ENCODE measurements around the gene IL4R. TPM values are rescaled to one million over a fixed set of nuclear protein-coding genes. Genes with fewer than 3 reads are reported as not detected.
A peak's percentile ranks its signal among the peaks of the same experiment; 100 is the strongest.

IL4R gene
- total and polyA plus RNA-seq, 10 of the 15 experiments (the other 5 are each of a cell fraction or from before 2014, with no cell fraction given): 2.6 to 70.4 (median 36.6) TPM

DNA sequence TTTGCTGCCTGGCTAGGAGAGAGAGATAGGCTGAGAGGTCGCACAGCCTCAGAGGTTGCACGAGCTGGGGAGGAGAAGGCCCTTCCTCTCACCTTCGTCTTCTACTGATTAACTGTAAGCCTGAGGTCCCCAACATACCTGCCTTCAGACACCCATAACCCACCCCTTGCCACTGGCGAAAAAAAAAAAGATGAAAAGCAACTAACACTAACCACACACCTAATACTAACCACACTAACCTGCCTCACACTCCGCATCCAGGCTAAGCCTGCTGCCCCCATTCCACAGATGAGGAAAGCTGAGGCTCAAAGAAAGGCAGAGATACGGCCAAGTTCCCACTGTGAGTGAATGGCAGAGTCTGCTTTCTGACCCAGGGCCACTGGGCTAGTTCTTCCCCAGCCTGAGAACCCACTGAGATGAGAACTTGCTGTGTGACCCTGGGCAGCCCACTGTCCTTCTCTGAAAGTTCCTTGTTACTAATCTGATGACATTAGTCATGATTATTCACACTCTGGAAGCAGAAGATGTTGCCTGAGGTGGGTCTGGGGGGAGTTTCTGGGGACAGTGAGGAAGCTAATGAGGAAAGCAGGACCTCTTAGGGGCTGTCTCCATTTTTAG, 92.8 kb downstream of the IL4R start (continued):
- TF ChIP-seq NFYA (IDR thresholded peaks at IDR 0.05; ENCODE audit: borderline replicate concordance, low read depth, low read length) (no peak), NR2C1 (IDR thresholded peaks at IDR 0.05) (no peak), FOXM1 (IDR thresholded peaks at IDR 0.05; ENCODE audit: low read depth, low read length) (no peak), RAD21 (IDR thresholded peaks at IDR 0.05; ENCODE audit: insufficient read depth, low read depth, low read length) (no peak), POU2F2 (IDR thresholded peaks at IDR 0.05; ENCODE audit: borderline replicate concordance, low read depth, low read length) (0 out of 3 replicates have a peak, but pooled peaks have one; percentile 30), BACH1 (IDR thresholded peaks at IDR 0.05; ENCODE audit: borderline replicate concordance) (no peak), ZNF217 (IDR thresholded peaks at IDR 0.05) (peak; percentile 74), ZNF24 (IDR thresholded peaks at IDR 0.05) (peak; percentile 94), TAF1 (IDR thresholded peaks at IDR 0.05; ENCODE audit: borderline replicate concordance, low read depth, low read length) (no peak), SIN3A (IDR thresholded peaks at IDR 0.05; ENCODE audit: low read depth, low read length) (no peak), SMC3 (IDR thresholded peaks at IDR 0.05; ENCODE audit: borderline replicate concordance, low read length) (no peak), CHD1 (IDR thresholded peaks at IDR 0.05; ENCODE audit: low read depth, low read length) (no peak)
- TF ChIP-seq, protein P1, sequence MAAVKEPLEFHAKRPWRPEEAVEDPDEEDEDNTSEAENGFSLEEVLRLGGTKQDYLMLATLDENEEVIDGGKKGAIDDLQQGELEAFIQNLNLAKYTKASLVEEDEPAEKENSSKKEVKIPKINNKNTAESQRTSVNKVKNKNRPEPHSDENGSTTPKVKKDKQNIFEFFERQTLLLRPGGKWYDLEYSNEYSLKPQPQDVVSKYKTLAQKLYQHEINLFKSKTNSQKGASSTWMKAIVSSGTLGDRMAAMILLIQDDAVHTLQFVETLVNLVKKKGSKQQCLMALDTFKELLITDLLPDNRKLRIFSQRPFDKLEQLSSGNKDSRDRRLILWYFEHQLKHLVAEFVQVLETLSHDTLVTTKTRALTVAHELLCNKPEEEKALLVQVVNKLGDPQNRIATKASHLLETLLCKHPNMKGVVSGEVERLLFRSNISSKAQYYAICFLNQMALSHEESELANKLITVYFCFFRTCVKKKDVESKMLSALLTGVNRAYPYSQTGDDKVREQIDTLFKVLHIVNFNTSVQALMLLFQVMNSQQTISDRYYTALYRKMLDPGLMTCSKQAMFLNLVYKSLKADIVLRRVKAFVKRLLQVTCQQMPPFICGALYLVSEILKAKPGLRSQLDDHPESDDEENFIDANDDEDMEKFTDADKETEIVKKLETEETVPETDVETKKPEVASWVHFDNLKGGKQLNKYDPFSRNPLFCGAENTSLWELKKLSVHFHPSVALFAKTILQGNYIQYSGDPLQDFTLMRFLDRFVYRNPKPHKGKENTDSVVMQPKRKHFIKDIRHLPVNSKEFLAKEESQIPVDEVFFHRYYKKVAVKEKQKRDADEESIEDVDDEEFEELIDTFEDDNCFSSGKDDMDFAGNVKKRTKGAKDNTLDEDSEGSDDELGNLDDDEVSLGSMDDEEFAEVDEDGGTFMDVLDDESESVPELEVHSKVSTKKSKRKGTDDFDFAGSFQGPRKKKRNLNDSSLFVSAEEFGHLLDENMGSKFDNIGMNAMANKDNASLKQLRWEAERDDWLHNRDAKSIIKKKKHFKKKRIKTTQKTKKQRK (IDR thresholded peaks at IDR 0.05; ENCODE audit: low read depth, low read length): no peak
- TF ChIP-seq, protein P2, sequence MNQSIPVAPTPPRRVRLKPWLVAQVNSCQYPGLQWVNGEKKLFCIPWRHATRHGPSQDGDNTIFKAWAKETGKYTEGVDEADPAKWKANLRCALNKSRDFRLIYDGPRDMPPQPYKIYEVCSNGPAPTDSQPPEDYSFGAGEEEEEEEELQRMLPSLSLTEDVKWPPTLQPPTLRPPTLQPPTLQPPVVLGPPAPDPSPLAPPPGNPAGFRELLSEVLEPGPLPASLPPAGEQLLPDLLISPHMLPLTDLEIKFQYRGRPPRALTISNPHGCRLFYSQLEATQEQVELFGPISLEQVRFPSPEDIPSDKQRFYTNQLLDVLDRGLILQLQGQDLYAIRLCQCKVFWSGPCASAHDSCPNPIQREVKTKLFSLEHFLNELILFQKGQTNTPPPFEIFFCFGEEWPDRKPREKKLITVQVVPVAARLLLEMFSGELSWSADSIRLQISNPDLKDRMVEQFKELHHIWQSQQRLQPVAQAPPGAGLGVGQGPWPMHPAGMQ (IDR thresholded peaks at IDR 0.05; ENCODE audit: borderline replicate concordance): 0 out of 2 replicates have a peak, but pooled peaks have one; percentile 11
- TF ChIP-seq, protein P3, sequence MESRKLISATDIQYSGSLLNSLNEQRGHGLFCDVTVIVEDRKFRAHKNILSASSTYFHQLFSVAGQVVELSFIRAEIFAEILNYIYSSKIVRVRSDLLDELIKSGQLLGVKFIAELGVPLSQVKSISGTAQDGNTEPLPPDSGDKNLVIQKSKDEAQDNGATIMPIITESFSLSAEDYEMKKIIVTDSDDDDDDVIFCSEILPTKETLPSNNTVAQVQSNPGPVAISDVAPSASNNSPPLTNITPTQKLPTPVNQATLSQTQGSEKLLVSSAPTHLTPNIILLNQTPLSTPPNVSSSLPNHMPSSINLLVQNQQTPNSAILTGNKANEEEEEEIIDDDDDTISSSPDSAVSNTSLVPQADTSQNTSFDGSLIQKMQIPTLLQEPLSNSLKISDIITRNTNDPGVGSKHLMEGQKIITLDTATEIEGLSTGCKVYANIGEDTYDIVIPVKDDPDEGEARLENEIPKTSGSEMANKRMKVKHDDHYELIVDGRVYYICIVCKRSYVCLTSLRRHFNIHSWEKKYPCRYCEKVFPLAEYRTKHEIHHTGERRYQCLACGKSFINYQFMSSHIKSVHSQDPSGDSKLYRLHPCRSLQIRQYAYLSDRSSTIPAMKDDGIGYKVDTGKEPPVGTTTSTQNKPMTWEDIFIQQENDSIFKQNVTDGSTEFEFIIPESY (IDR thresholded peaks at IDR 0.05): no peak
- TF ChIP-seq, protein P4, sequence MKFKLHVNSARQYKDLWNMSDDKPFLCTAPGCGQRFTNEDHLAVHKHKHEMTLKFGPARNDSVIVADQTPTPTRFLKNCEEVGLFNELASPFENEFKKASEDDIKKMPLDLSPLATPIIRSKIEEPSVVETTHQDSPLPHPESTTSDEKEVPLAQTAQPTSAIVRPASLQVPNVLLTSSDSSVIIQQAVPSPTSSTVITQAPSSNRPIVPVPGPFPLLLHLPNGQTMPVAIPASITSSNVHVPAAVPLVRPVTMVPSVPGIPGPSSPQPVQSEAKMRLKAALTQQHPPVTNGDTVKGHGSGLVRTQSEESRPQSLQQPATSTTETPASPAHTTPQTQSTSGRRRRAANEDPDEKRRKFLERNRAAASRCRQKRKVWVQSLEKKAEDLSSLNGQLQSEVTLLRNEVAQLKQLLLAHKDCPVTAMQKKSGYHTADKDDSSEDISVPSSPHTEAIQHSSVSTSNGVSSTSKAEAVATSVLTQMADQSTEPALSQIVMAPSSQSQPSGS (IDR thresholded peaks at IDR 0.05; ENCODE audit: low read length): no peak
